Ecto neural progenitor cell (in vitro differentiated cells): ENCODE results near the gene ANKMY1.

Source experiments
- DNase-seq: peaks from one replicate; pipeline ENCODE4 v3.0.0-alpha.2; 2018; ENCODE audit warnings: low spot score

The ANKMY1 gene

GRCh38 chr2:240595381-240596079 lies 37.7 kb upstream of the ANKMY1 start:
- peak; percentile 72 for DNase-seq

GRCh38 chr2:240594511-240595380 lies 37.0 kb upstream of the ANKMY1 start:
- no peak for DNase-seq

GRCh38 chr2:240593703-240594451 lies 36.1 kb upstream of the ANKMY1 start:
- DNase-seq, result no peak

- no peak for DNase-seq
Observed at GRCh38 chr2:240593026-240593702, 35.4 kb upstream of the ANKMY1 start.

GRCh38 chr2:240591784-240592183 lies 34.0 kb upstream of the ANKMY1 start:
- DNase-seq, result no peak

- DNase-seq, result no peak
Observed at GRCh38 chr2:240591226-240591625, 33.4 kb upstream of the ANKMY1 start.

GRCh38 chr2:240590681-240591111 lies 32.9 kb upstream of the ANKMY1 start:
- no peak for DNase-seq

GRCh38 chr2:240589850-240590525 lies 32.2 kb upstream of the ANKMY1 start:
- no peak for DNase-seq

GRCh38 chr2:240589375-240589774 lies 31.6 kb upstream of the ANKMY1 start:
- no peak for DNase-seq

- no peak for DNase-seq
Observed at GRCh38 chr2:240588669-240589068, 30.9 kb upstream of the ANKMY1 start.

GRCh38 chr2:240588006-240588655 lies 30.3 kb upstream of the ANKMY1 start:
- no peak for DNase-seq

GRCh38 chr2:240586919-240587800 lies 29.4 kb upstream of the ANKMY1 start:
- no peak for DNase-seq

- peak; percentile 99 for DNase-seq
Observed at GRCh38 chr2:240586198-240586918, 28.6 kb upstream of the ANKMY1 start, which contains the start of gene CAPN10. TSS of gene CAPN10 (plus strand) at chr2:240586734. CDS start at chr2:240586912, 178 bp downstream.

GRCh38 chr2:240585681-240586197 lies 28.0 kb upstream of the ANKMY1 start:
- no peak for DNase-seq

GRCh38 chr2:240585101-240585500 lies 27.3 kb upstream of the ANKMY1 start:
- no peak for DNase-seq

GRCh38 chr2:240584486-240585031 lies 26.8 kb upstream of the ANKMY1 start:
- DNase-seq, result no peak

GRCh38 chr2:240583774-240584173 lies 26.0 kb upstream of the ANKMY1 start:
- DNase-seq, result no peak

GRCh38 chr2:240582781-240583180 lies 25.0 kb upstream of the ANKMY1 start:
- no peak for DNase-seq
